ENCODE results near the gene MCHR1.

DNA sequence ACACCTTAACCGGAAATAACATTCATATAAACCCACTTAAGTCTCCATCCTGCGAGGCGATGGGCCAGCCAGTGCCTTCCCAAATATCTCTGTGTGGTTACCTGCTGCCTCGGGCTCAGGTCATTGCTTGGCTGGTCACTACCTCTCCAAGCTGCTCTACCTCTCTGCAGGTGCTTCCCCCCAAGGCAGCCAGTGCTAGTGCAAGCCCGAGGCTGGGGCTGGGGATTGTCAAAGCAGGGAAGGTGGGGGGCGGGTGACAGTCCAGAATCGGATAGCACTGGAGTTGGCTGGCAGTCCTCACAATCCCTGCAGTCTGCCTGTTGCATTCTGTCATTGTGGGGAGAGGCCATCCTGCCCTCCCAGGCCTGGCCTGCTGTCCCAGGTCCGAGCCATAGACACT, 11.1 kb downstream of the MCHR1 start:
- TF ChIP-seq, protein P1, sequence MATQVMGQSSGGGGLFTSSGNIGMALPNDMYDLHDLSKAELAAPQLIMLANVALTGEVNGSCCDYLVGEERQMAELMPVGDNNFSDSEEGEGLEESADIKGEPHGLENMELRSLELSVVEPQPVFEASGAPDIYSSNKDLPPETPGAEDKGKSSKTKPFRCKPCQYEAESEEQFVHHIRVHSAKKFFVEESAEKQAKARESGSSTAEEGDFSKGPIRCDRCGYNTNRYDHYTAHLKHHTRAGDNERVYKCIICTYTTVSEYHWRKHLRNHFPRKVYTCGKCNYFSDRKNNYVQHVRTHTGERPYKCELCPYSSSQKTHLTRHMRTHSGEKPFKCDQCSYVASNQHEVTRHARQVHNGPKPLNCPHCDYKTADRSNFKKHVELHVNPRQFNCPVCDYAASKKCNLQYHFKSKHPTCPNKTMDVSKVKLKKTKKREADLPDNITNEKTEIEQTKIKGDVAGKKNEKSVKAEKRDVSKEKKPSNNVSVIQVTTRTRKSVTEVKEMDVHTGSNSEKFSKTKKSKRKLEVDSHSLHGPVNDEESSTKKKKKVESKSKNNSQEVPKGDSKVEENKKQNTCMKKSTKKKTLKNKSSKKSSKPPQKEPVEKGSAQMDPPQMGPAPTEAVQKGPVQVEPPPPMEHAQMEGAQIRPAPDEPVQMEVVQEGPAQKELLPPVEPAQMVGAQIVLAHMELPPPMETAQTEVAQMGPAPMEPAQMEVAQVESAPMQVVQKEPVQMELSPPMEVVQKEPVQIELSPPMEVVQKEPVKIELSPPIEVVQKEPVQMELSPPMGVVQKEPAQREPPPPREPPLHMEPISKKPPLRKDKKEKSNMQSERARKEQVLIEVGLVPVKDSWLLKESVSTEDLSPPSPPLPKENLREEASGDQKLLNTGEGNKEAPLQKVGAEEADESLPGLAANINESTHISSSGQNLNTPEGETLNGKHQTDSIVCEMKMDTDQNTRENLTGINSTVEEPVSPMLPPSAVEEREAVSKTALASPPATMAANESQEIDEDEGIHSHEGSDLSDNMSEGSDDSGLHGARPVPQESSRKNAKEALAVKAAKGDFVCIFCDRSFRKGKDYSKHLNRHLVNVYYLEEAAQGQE (IDR thresholded peaks at IDR 0.05; ENCODE audit: low read depth), result no peak
- TF ChIP-seq EGR1 (IDR thresholded peaks at IDR 0.05) (no peak), CEBPB (IDR thresholded peaks at IDR 0.05) (no peak), YY1 (IDR thresholded peaks at IDR 0.05; ENCODE audit: low read depth) (no peak), EP300 (IDR thresholded peaks at IDR 0.05; ENCODE audit: borderline replicate concordance) (no peak), CREB1 (IDR thresholded peaks at IDR 0.05; ENCODE audit: low read depth) (no peak), TAF1 (IDR thresholded peaks at IDR 0.05; ENCODE audit: low read depth) (no peak), RAD21 (IDR thresholded peaks at IDR 0.05; ENCODE audit: low read depth) (no peak)
- TF ChIP-seq, protein P2, sequence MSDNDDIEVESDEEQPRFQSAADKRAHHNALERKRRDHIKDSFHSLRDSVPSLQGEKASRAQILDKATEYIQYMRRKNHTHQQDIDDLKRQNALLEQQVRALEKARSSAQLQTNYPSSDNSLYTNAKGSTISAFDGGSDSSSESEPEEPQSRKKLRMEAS (IDR thresholded peaks at IDR 0.05), result no peak

Data from Ishikawa (cell line).